ENCODE data around the gene INTS14. TPM values are rescaled to one million over a fixed set of nuclear protein-coding genes. Genes with fewer than 3 reads are reported as not detected.

Gene INTS14
- total RNA-seq, 1 experiment from 2014 or later = 41.2 TPM

- ChIA-PET POLR2A (no interaction called here), CTCF (no interaction called here)
- H3K27me3 ChIP-seq (ENCODE audit: control insufficient read depth, insufficient read depth, low read length) = no peaks in the 10 kb centered on the region
- intact Hi-C loops (cut with micrococcal nuclease; ENCODE audit: unreplicated experiment) (no loop called here), in situ Hi-C loops (cut with HindIII; ENCODE audit: low pct_unique_long_range_greater_than_20kb, low sequenced_read_pairs) (no loop called here)
- TSS peak; percentile 19 for BruUV-seq (replicated peaks)
- no peaks in the 10 kb centered on the region for H3K9me3 ChIP-seq (ENCODE audit: control insufficient read depth, insufficient read depth, low read depth, low read length)
- no peak for TF ChIP-seq POLR2AphosphoS5 (IDR thresholded peaks at IDR 0.05; ENCODE audit: low read depth, low read length)
- TF ChIP-seq CTCF (IDR thresholded peaks at IDR 0.05) = no peak
- no peak for TF ChIP-seq SIN3A (IDR thresholded peaks at IDR 0.05; ENCODE audit: borderline replicate concordance, insufficient read depth, low read depth, low read length)
- no peak for TF ChIP-seq TCF7L2 (IDR thresholded peaks at IDR 0.05; ENCODE audit: low read depth, low read length)
- TF ChIP-seq REST (IDR thresholded peaks at IDR 0.05; ENCODE audit: insufficient read depth in 1 of 2, low read depth in 2 of 2, low read length in 1 of 2) = no peak
- no peak for DNase-seq (ENCODE audit: low read depth, low spot score)
- peaks cover 13% of the 10 kb centered on the region for H3K36me3 ChIP-seq (ENCODE audit: control insufficient read depth, insufficient read depth, low read length)
- H3K4me1 ChIP-seq (ENCODE audit: control insufficient read depth, insufficient read depth, low read length) = no peaks in the 10 kb centered on the region; the same call in 1 of the 2 replicates
- H3K4me3 ChIP-seq (ENCODE audit: low read depth in 2 of 2, low read length in 2 of 2) = no peak overlapping the region
- no peak for ATAC-seq
- H3K27ac ChIP-seq (ENCODE audit: low read length) = no peak overlapping the region
Observed at GRCh38 chr15:65558997-65559760, 51.8 kb downstream of the INTS14 start.

- TF ChIP-seq POLR2AphosphoS5 (IDR thresholded peaks at IDR 0.05; ENCODE audit: low read depth, low read length) (no peak), SIN3A (IDR thresholded peaks at IDR 0.05; ENCODE audit: borderline replicate concordance, insufficient read depth, low read depth, low read length) (no peak), CTCF (IDR thresholded peaks at IDR 0.05) (no peak), REST (IDR thresholded peaks at IDR 0.05; ENCODE audit: insufficient read depth in 1 of 2, low read depth in 2 of 2, low read length in 1 of 2) (no peak), TCF7L2 (IDR thresholded peaks at IDR 0.05; ENCODE audit: low read depth, low read length) (no peak)
- intact Hi-C loops (cut with micrococcal nuclease; ENCODE audit: unreplicated experiment) = no loop called here
- ChIA-PET CTCF (interaction anchor here (0.5 kb wide), 1 partner anchor 424 kb away, joined by 10 read pairs; no protein-coding TSS in a partner anchor), POLR2A (no interaction called here)
- no peak for ATAC-seq
- Histone ChIP-seq H3K4me1 (ENCODE audit: control insufficient read depth, insufficient read depth, low read length) (no peaks in the 10 kb centered on the region; the same call in 1 of the 2 replicates), H3K4me3 (ENCODE audit: low read depth in 2 of 2, low read length in 2 of 2) (no peak overlapping the region), H3K36me3 (ENCODE audit: control insufficient read depth, insufficient read depth, low read length) (peaks cover 16% of the 10 kb centered on the region), H3K27me3 (ENCODE audit: control insufficient read depth, insufficient read depth, low read length) (no peaks in the 10 kb centered on the region), H3K9me3 (ENCODE audit: control insufficient read depth, insufficient read depth, low read depth, low read length) (no peaks in the 10 kb centered on the region), H3K27ac (ENCODE audit: low read length) (no peak overlapping the region)
- BruUV-seq (replicated peaks) = no TSS peak
- in situ Hi-C loops (cut with HindIII; ENCODE audit: low pct_unique_long_range_greater_than_20kb, low sequenced_read_pairs) = no loop called here
- DNase-seq (ENCODE audit: low read depth, low spot score) = no peak
Observed at GRCh38 chr15:65558336-65558735, 52.6 kb downstream of the INTS14 start.

Data from Panc1 (cell line).